ENCODE results near the gene MACROH2A1.

Gene MACROH2A1

GRCh38 chr5:135329913-135330797, 68.9 kb downstream of the MACROH2A1 start:
- DNase-seq (ENCODE audit: low read depth in 1 of 2, low spot score in 1 of 2), result no peak
- Histone ChIP-seq H3K27me3 (ENCODE audit: insufficient read depth, poor library complexity, severe bottlenecking) (no peaks in the 10 kb centered on the region), H3K4me3 (replicated peaks; ENCODE audit: insufficient read depth, low read length) (no peak overlapping the region), H3K27ac (replicated peaks) (no peak overlapping the region)
- TF ChIP-seq REST (IDR thresholded peaks at IDR 0.05; ENCODE audit: insufficient replicate concordance, low read depth) (peak; percentile 55), GABPA (IDR thresholded peaks at IDR 0.05; ENCODE audit: low read depth) (no peak)

DNA sequence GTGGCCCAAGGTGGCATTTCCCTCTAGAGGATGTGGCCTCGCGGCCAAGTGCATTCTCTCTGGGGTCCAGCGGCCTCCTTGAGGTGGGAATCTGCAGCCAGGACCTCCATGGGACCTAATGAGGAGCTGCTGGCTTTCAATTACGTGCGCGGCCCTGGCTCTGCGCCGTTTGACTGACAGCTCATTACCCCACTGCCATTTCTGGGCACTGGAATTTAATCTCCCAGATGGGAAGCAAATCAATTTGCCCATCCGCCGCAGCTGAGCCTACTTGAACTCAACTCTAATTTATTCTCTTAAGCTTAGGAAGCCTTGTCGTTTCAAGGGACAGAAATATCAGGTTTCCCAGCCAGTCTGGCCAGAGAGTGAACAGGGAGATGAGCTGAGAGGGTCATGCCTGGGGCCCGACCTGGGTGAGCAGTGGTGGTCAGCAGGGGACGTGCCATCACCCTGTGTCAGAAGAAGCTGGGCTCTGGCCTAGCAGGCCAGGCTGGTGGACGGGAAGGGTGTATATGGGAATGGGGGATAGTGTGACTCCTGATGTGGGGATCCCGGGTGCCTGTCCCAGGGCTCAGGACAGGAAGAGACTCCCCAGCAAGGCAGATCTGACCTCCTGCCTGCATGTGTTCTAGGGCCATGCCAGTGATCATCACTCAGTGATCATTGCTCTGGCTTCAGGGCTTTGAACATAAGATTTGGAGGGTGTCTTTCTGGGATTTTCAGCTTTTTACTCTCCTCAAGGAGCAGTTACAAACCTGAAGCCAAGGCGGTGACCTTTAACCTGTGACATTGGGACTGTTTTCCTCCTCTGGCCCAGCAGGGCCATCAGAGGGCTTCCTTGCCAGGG, 69.7 kb downstream of the MACROH2A1 start:
- TF ChIP-seq GABPA (IDR thresholded peaks at IDR 0.05; ENCODE audit: low read depth) (no peak), CTCF (IDR thresholded peaks at IDR 0.05; ENCODE audit: insufficient read depth, low read length) (no peak), SPI1 (IDR thresholded peaks at IDR 0.05; ENCODE audit: borderline replicate concordance, low read depth) (no peak), POLR2AphosphoS5 (IDR thresholded peaks at IDR 0.05; ENCODE audit: low read depth) (no peak), REST (IDR thresholded peaks at IDR 0.05; ENCODE audit: insufficient replicate concordance, low read depth) (no peak)
- DNase-seq (ENCODE audit: low read depth in 1 of 2, low spot score in 1 of 2), result no peak
- Histone ChIP-seq H3K27me3 (ENCODE audit: insufficient read depth, poor library complexity, severe bottlenecking) (no peaks in the 10 kb centered on the region), H3K4me3 (replicated peaks; ENCODE audit: insufficient read depth, low read length) (no peak overlapping the region), H3K27ac (replicated peaks) (no peak overlapping the region)

- H3K27ac ChIP-seq (replicated peaks), result no peak overlapping the region
Measured at GRCh38 chr5:135328128-135328687, 70.8 kb downstream of the MACROH2A1 start.

More at GRCh38 chr5:135328128-135328687, 70.8 kb downstream of the MACROH2A1 start:
- DNase-seq (ENCODE audit: low read depth in 1 of 2, low spot score in 1 of 2), result no peak
- Histone ChIP-seq H3K27me3 (ENCODE audit: insufficient read depth, poor library complexity, severe bottlenecking) (no peaks in the 10 kb centered on the region), H3K4me3 (replicated peaks; ENCODE audit: insufficient read depth, low read length) (no peak overlapping the region)
- no peak for TF ChIP-seq REST (IDR thresholded peaks at IDR 0.05; ENCODE audit: insufficient replicate concordance, low read depth)
